Kidney tubule cell (primary cell): Measurements from ENCODE around the gene GRM3.

Experiments
- DNase-seq: peaks from one replicate; pipeline ENCODE4 v3.0.0-alpha.2; 2018; ENCODE audit warnings: low spot score

Gene GRM3

DNA sequence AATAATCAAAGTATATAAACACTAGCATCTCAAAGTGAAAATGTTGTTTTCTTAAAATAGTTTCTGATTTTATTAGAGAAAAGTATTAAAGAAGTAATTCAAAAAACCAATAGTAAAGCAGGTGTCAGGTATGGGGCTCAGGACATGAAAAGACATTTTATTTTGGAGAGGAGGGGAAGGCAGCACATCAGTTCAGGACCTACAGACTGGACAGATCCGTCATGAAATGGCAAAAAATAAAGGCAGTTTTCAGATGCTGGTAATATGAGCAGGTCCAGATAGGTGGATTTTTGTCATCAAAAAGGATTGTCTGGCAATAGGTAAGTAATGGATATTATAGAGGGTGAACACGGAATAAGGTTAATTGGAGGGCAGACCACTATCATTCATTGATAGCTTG, 49.0 kb downstream of the GRM3 start:
- DNase-seq, result no peak

DNA sequence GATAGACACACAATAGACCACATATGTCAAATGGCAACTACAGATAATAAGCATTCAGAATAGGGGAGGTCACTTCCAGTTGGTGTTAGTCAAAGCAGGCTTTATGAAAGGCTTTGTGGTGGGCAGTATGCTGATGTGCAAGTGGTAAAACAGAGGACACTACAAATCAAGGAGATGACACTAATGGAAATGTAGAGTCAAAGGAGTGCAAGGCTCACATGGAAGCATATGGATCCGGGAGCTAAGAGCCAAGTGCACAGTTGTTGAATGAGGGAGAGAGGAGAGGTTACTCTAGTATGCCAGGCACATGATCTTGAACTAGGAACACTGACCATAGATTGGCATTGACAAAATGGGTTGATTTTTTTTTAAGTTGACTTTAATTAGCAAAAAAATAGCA, 62.7 kb downstream of the GRM3 start:
- no peak for DNase-seq

- no peak for DNase-seq
Observed at GRCh38 chr7:86708031-86708680, 64.4 kb downstream of the GRM3 start.

GRCh38 chr7:86720306-86720705, 76.6 kb downstream of the GRM3 start:
- DNase-seq, result no peak

DNA sequence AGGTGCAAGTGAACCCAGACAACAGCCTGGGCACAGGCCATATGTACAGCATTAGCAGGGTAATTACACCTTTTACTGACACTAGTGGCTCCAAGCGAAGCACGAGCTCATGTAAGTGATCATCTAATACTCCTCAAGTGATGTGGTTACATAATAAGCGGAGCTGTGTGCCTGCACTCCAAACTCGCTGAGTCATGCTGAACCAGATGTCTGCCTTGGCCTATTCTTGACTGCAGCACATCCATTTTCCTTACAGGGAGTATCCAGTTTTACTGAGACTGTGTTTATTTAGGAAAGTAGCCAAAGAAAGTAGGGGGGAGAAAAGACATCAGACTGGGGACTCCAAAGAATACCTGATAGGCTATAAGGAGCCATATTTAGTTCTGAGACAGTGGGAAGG, 90.1 kb downstream of the GRM3 start:
- no peak for DNase-seq

- no peak for DNase-seq
Observed at GRCh38 chr7:86745013-86745745, 101.5 kb downstream of the GRM3 start.

DNA sequence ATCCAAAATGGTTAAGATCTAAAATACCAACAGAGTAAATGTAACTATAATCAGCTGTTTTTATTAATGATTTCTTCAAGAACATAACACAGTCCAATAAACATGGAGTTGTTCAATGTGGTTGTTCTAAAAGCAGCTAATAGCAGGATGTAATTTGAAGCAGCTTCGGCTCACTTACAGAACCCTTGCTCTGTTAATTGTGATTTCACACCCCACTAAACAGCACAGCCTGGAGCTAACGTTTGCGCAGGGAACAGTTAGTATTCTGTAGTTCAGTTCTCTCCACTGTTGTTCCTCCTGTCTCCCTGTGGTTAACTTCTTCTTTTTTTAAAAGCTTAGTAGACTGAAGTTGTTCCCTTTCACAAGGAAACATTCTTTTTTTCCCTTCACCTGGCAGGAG, 104.0 kb downstream of the GRM3 start:
- DNase-seq, result no peak

GRCh38 chr7:86748201-86748600, 104.5 kb downstream of the GRM3 start:
- DNase-seq, result no peak

GRCh38 chr7:86748843-86749719, 105.4 kb downstream of the GRM3 start:
- no peak for DNase-seq

DNA sequence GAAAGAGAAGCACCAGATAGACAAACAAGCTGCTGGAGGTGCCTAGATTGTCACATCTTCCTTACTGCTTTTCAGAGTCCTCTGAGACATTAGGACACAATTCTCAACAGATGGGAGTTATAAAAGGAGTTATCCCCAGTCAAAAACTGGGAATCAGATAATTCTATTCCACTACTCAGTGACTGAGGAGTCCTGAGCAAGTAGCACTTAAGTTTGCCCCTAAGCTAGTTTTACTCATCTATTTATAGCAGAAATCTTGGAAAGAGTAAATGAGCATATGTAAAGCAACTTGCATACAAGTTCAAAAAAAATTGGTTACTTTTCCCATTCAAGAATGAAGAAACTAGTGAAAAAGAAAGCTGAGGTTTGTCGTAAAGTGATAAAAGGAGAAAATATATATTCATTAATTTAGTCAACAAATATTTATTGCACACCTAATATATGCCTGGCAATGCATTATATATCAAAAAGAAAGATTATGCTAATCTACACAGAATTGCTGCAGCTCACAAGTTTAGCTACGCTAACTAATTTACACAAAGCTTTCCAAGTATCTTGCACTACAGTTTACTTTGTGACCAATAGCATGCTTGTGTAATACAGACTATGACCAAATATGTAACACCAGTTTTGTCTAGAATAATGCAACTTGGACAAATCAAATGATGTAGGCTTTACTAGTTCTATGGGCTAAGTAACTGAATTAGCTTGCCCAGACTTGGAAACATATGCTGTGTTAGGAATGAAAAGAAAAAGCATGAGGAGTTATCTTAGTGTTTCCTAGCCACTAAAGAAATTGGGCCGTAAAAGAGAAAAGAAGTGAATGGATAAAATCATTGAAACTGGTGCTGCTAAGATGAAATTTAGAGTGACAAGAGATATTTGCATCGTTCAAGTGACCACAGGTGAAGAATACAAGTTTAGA, 106.3 kb downstream of the GRM3 start:
- DNase-seq, result no peak

GRCh38 chr7:86760236-86760635, 116.5 kb downstream of the GRM3 start:
- no peak for DNase-seq

GRCh38 chr7:86762129-86762528, 118.4 kb downstream of the GRM3 start:
- no peak for DNase-seq

GRCh38 chr7:86765931-86766330, 122.2 kb downstream of the GRM3 start:
- DNase-seq, result no peak

- DNase-seq, result no peak
Observed at GRCh38 chr7:86768394-86768793, 124.7 kb downstream of the GRM3 start.

DNA sequence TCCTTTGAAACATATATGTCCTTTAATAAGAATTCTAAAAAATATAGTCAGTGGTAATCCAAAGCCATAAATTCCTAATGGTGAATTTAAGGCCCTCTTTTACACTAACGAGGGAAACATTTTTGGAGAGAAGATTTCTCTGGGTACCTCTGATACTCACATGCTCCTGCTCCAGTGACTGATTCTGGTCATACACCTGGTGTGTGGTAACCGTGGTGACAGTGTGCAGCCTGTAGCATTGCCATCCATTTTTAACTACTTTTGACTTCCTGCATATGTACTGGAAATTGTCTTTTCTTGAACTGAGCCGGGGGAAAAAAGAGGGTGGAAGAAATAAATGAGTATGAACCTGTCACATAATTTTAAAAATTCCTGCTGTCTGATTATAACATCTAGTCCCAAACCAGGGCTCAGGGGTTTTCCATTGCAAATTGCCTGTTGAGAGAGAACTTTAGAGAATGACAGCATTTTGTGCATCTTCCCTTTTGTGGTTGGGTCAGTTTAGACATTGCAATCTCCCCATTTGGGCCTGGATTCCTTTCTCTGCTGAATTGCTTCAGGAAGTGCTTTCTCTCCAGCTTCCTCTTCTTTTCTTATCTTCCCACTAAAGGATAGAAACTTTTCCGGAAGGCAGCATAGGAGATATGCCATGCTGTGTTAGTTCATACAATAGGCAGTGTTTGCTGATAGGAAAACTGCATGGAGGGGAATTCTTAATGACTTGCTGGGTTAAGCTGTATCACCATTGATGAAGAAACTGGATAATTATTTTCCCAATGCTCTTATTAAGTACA, 125.5 kb downstream of the GRM3 start:
- no peak for DNase-seq

DNA sequence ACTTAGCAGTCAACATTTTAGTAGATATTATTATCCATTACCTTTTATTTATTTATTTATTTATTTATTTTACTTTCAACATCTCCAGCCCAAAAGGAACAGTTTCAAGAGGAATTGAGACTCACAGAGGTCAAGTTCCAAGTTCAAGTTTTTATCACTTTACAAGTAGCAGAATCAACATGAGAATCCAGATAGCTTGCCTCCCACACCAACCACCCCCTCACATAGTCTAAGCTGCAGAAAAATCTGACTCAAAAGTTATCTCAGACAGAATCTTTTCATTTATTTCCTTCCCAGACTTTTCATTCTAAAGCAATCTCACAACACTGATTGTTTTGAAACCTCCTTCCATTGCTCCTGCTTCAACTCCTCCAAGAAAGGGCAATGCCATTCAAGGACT, 129.6 kb downstream of the GRM3 start:
- DNase-seq, result no peak

- no peak for DNase-seq
Observed at GRCh38 chr7:86775203-86775602, 131.5 kb downstream of the GRM3 start.

GRCh38 chr7:86776136-86776535, 132.4 kb downstream of the GRM3 start:
- no peak for DNase-seq

DNA sequence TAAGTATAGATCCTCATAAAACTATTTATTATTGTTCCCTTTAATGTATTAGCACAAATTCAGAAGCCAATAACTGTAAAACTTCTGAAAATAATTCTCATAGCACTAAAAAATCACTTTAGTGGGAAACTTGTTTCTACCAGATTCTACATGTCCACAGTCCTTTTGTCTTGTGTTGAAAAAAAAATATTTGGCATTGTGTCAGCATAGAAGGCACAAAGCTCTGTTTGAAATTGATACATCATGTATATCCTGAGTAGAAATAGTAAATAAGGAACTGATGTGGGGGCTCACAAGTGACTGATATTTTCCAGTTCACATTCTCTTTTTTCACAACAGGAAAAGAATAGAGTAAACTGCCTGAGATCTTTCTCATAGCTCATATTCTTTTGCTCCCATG, 134.6 kb downstream of the GRM3 start:
- DNase-seq, result no peak

GRCh38 chr7:86784765-86785164, 141.1 kb downstream of the GRM3 start:
- no peak for DNase-seq

GRCh38 chr7:86785641-86786040, 141.9 kb downstream of the GRM3 start:
- DNase-seq, result no peak
